ENCODE data around the gene ACLY. TPM values are rescaled to one million over a fixed set of nuclear protein-coding genes. Genes with fewer than 3 reads are reported as not detected.

Gene ACLY
- total RNA-seq, 1 donor from 2014 or later, result 326 TPM

GRCh38 chr17:41925991-41926590 is 7.3 kb upstream of the ACLY start:
- H2AFZ ChIP-seq (ENCODE audit: low read depth, low read length), result no peak overlapping the region
- H3K4me1 Mint-ChIP-seq (ENCODE audit: low read depth, unreplicated experiment), result peaks cover 8% of the 10 kb centered on the region
- H3K79me2 ChIP-seq (ENCODE audit: insufficient read depth, low read length), result no peaks in the 10 kb centered on the region
- H3K4me2 ChIP-seq (ENCODE audit: low read length), result no peak overlapping the region
- H3K4me1 ChIP-seq (ENCODE audit: insufficient read depth, low read length), result peaks cover 4% of the 10 kb centered on the region
- no peaks in the 10 kb centered on the region for H3K9me3 ChIP-seq (ENCODE audit: insufficient read depth, low read depth, low read length)
- H3K27ac ChIP-seq (ENCODE audit: low read depth, low read length), result no peak overlapping the region
- no peaks in the 10 kb centered on the region for H3K27me3 ChIP-seq (ENCODE audit: insufficient read depth, low read length)
- H3K4me3 Mint-ChIP-seq (ENCODE audit: unreplicated experiment), result no peak overlapping the region
- TF ChIP-seq CTCF (IDR thresholded peaks at IDR 0.05; ENCODE audit: insufficient read depth, low read depth, low read length) (no peak), EZH2 (IDR thresholded peaks at IDR 0.05; ENCODE audit: insufficient read depth, low read length) (no peak)
- H3K27me3 Mint-ChIP-seq (ENCODE audit: low read depth, unreplicated experiment), result no peaks in the 10 kb centered on the region
- no peaks in the 10 kb centered on the region for H3K36me3 Mint-ChIP-seq (ENCODE audit: low read depth, unreplicated experiment)
- no peak overlapping the region for H3K9ac ChIP-seq (ENCODE audit: low read length)
- H3K36me3 ChIP-seq (ENCODE audit: insufficient read depth, low read length), result no peaks in the 10 kb centered on the region
- no peak overlapping the region for H3K4me3 ChIP-seq (ENCODE audit: insufficient read depth, low read depth, low read length)
- FAIRE-seq (no peak), DNase-seq (ENCODE audit: low read depth) (no peak)
- no peaks in the 10 kb centered on the region for H3K9me3 Mint-ChIP-seq (ENCODE audit: unreplicated experiment)
- no peak overlapping the region for H3K27ac Mint-ChIP-seq (ENCODE audit: unreplicated experiment)
- no peaks in the 10 kb centered on the region for H4K20me1 ChIP-seq (ENCODE audit: insufficient read depth, low read length)

GRCh38 chr17:41920580-41920955 is 1.8 kb upstream of the ACLY start:
- Histone ChIP-seq H3K4me2 (ENCODE audit: low read length) (no peak overlapping the region), H3K79me2 (ENCODE audit: insufficient read depth, low read length) (peaks cover 33% of the 10 kb centered on the region), H3K9me3 (ENCODE audit: insufficient read depth, low read depth, low read length) (no peaks in the 10 kb centered on the region), H2AFZ (ENCODE audit: low read depth, low read length) (no peak overlapping the region), H3K4me1 (ENCODE audit: insufficient read depth, low read length) (peaks cover 25% of the 10 kb centered on the region), H3K27ac (ENCODE audit: low read depth, low read length) (no peak overlapping the region), H3K27me3 (ENCODE audit: insufficient read depth, low read length) (no peaks in the 10 kb centered on the region), H4K20me1 (ENCODE audit: insufficient read depth, low read length) (peaks cover 30% of the 10 kb centered on the region), H3K36me3 (ENCODE audit: insufficient read depth, low read length) (no peaks in the 10 kb centered on the region), H3K4me3 (ENCODE audit: insufficient read depth, low read depth, low read length) (no peak overlapping the region), H3K9ac (ENCODE audit: low read length) (no peak overlapping the region)
- Mint-ChIP-seq H3K4me1 (ENCODE audit: low read depth, unreplicated experiment) (peaks cover 15% of the 10 kb centered on the region), H3K9me3 (ENCODE audit: unreplicated experiment) (no peaks in the 10 kb centered on the region), H3K4me3 (ENCODE audit: unreplicated experiment) (no peak overlapping the region), H3K27me3 (ENCODE audit: low read depth, unreplicated experiment) (no peaks in the 10 kb centered on the region), H3K27ac (ENCODE audit: unreplicated experiment) (no peak overlapping the region), H3K36me3 (ENCODE audit: low read depth, unreplicated experiment) (no peaks in the 10 kb centered on the region)
- FAIRE-seq (no peak), DNase-seq (ENCODE audit: low read depth) (no peak)
- TF ChIP-seq EZH2 (IDR thresholded peaks at IDR 0.05; ENCODE audit: insufficient read depth, low read length) (no peak), CTCF (IDR thresholded peaks at IDR 0.05; ENCODE audit: insufficient read depth, low read depth, low read length) (no peak)

- Histone ChIP-seq H3K9ac (ENCODE audit: low read length) (peak overlapping the region; percentile 67), H3K36me3 (ENCODE audit: insufficient read depth, low read length) (no peaks in the 10 kb centered on the region), H3K4me1 (ENCODE audit: insufficient read depth, low read length) (peaks cover 30% of the 10 kb centered on the region), H3K79me2 (ENCODE audit: insufficient read depth, low read length) (peaks cover 38% of the 10 kb centered on the region), H3K27me3 (ENCODE audit: insufficient read depth, low read length) (no peaks in the 10 kb centered on the region), H2AFZ (ENCODE audit: low read depth, low read length) (peak overlapping the region; percentile 98), H3K4me2 (ENCODE audit: low read length) (peak overlapping the region; percentile 98), H3K9me3 (ENCODE audit: insufficient read depth, low read depth, low read length) (no peaks in the 10 kb centered on the region), H3K4me3 (ENCODE audit: insufficient read depth, low read depth, low read length) (peak overlapping the region; percentile 53), H4K20me1 (ENCODE audit: insufficient read depth, low read length) (peaks cover 36% of the 10 kb centered on the region), H3K27ac (ENCODE audit: low read depth, low read length) (no peak overlapping the region)
- FAIRE-seq, result no peak
- Mint-ChIP-seq H3K27me3 (ENCODE audit: low read depth, unreplicated experiment) (no peaks in the 10 kb centered on the region), H3K9me3 (ENCODE audit: unreplicated experiment) (no peaks in the 10 kb centered on the region), H3K4me1 (ENCODE audit: low read depth, unreplicated experiment) (peaks cover 18% of the 10 kb centered on the region), H3K36me3 (ENCODE audit: low read depth, unreplicated experiment) (peaks cover 2% of the 10 kb centered on the region), H3K27ac (ENCODE audit: unreplicated experiment) (no peak overlapping the region), H3K4me3 (ENCODE audit: unreplicated experiment) (peak overlapping the region; percentile 77)
- DNase-seq (ENCODE audit: low read depth), result no peak
- TF ChIP-seq CTCF (IDR thresholded peaks at IDR 0.05; ENCODE audit: insufficient read depth, low read depth, low read length) (no peak), EZH2 (IDR thresholded peaks at IDR 0.05; ENCODE audit: insufficient read depth, low read length) (no peak)
Measured at GRCh38 chr17:41919840-41920579, 1.3 kb upstream of the ACLY start.

All from astrocyte (in vitro differentiated cells and primary cell).